Hepatocyte (in vitro differentiated cells): ENCODE results near the gene VGLL2. TPM values are rescaled to one million over a fixed set of nuclear protein-coding genes. Genes with fewer than 3 reads are reported as not detected.

Experiments
- DNase-seq: peaks from one replicate; pipeline ENCODE4 v3.0.0-alpha.2; 2016; ENCODE audit warnings: low spot score
- H2AFZ ChIP-seq: fragments of 200-600 bp; sonication (generic); 2 replicates; pipeline ENCODE4 v1.6.0; 2016; ENCODE audit warnings: antibody characterized with exemption, mild to moderate bottlenecking
- H3K27ac ChIP-seq: fragments of 200-600 bp; sonication (generic); 2 replicates; pipeline ENCODE4 v1.5.1; 2016; ENCODE audit warnings: mild to moderate bottlenecking
- H3K27me3 ChIP-seq: fragments of 200-600 bp; sonication (generic); 2 replicates; pipeline ENCODE4 v1.6.1; 2016
- H3K36me3 ChIP-seq: fragments of 200-600 bp; sonication (generic); replicated peaks from 2 replicates; pipeline ENCODE4 v1.5.1; 2016; ENCODE audit warnings: low read depth; ENCODE audit not compliant: insufficient read depth
- H3K4me1 ChIP-seq: fragments of 200-600 bp; sonication (generic); 2 replicates; pipeline ENCODE4 v1.5.1; 2016; ENCODE audit warnings: mild to moderate bottlenecking, moderate library complexity; ENCODE audit not compliant: insufficient read depth
- H3K4me2 ChIP-seq: fragments of 200-600 bp; sonication (generic); 2 replicates; pipeline ENCODE4 v1.6.0; 2016
- H3K4me3 ChIP-seq: fragments of 200-600 bp; sonication (generic); 2 replicates; pipeline ENCODE4 v1.5.1; 2016; ENCODE audit warnings: mild to moderate bottlenecking
- H3K79me2 ChIP-seq: fragments of 200-600 bp; sonication (generic); 2 replicates; pipeline ENCODE4 v1.6.0; 2017; ENCODE audit warnings: mild to moderate bottlenecking
- H3K9me2 ChIP-seq: fragments of 200-600 bp; sonication (generic); replicated peaks from 2 replicates; pipeline ENCODE4 v1.6.0; 2017; ENCODE audit warnings: mild to moderate bottlenecking; ENCODE audit not compliant: insufficient read depth
- H3K9me3 ChIP-seq: fragments of 200-600 bp; sonication (generic); 2 replicates; pipeline ENCODE4 v1.5.1; 2016; ENCODE audit warnings: low read depth, mild to moderate bottlenecking
- H4K20me1 ChIP-seq: fragments of 200-600 bp; sonication (generic); 2 replicates; pipeline ENCODE4 v1.6.0; 2016; ENCODE audit warnings: mild to moderate bottlenecking; ENCODE audit not compliant: insufficient read depth, poor library complexity, severe bottlenecking
- CTCF ChIP-seq: fragments of 200-600 bp; sonication (generic); IDR thresholded peaks from 2 replicates; pipeline ENCODE4 v1.5.1; 2016; ENCODE audit warnings: antibody characterized with exemption, mild to moderate bottlenecking; ENCODE audit not compliant: poor library complexity
- EZH2 ChIP-seq: fragments of 200-600 bp; sonication (generic); IDR thresholded peaks from 2 replicates; pipeline ENCODE4 v1.6.1; 2016; ENCODE audit warnings: antibody characterized with exemption, mild to moderate bottlenecking, borderline replicate concordance
- EZH2phosphoT487 ChIP-seq: fragments of 200-600 bp; sonication (generic); IDR thresholded peaks from one replicate; pipeline ENCODE4 v1.6.1; 2018; ENCODE audit warnings: antibody characterized with exemption, mild to moderate bottlenecking, low read depth, moderate library complexity; ENCODE audit not compliant: unreplicated experiment, severe bottlenecking
- WGBS: methylation state at CpG from one replicate; pipeline ENCODE4 v1.1.6; 2016; ENCODE audit warnings: low lambda C conversion rate; ENCODE audit errors: missing lambda C conversion rate; 5-methylcytosine and 5-hydroxymethylcytosine counted together
- polyA plus RNA-seq: library from polyadenylated mRNA; unstranded; fragments of >200 nt; fragmentation: Nextera tagmentation; extraction: Ambion mirVana; gene quantifications from 2 replicates; pipeline ENCODE4 v1.2.1, GENCODE V29; 2016
- total RNA-seq: library from RNA; depleted of rRNA; stranded (reverse); fragments of >200 nt; gene quantifications from 2 replicates; pipeline ENCODE4 v1.2.3, GENCODE V29; 2014

Gene VGLL2
- total and polyA plus RNA-seq, 2 experiments from 2014 or later, result not detected

GRCh38 chr6:117272891-117273290 lies 7.5 kb downstream of the VGLL2 start:
- H3K36me3 ChIP-seq, result no peaks in the 10 kb centered on the region
- no peak for DNase-seq

GRCh38 chr6:117275205-117275604 lies 9.8 kb downstream of the VGLL2 start:
- WGBS, result 90% methylated on average over 9 of the region's 9 CpGs

More at GRCh38 chr6:117272891-117273290, 7.5 kb downstream of the VGLL2 start:
- H3K9me3 ChIP-seq, result no peaks in the 10 kb centered on the region
- H3K4me1 ChIP-seq, result no peaks in the 10 kb centered on the region
- no peaks in the 10 kb centered on the region for H3K9me2 ChIP-seq
- no peak overlapping the region for H3K4me3 ChIP-seq
- WGBS, result 79% methylated on average over 1 of the region's 1 CpG
- peaks cover 93% of the 10 kb centered on the region for H3K27me3 ChIP-seq
- H2AFZ ChIP-seq, result no peak overlapping the region
- no peak overlapping the region for H3K27ac ChIP-seq
- H3K79me2 ChIP-seq, result no peaks in the 10 kb centered on the region
- H4K20me1 ChIP-seq, result no peaks in the 10 kb centered on the region
- no peak overlapping the region for H3K4me2 ChIP-seq
- TF ChIP-seq EZH2, result no peak
- TF ChIP-seq CTCF, result no peak
- no peak for TF ChIP-seq EZH2phosphoT487

GRCh38 chr6:117275711-117276110 lies 10.4 kb downstream of the VGLL2 start:
- Histone ChIP-seq H3K79me2 (no peaks in the 10 kb centered on the region), H4K20me1 (no peaks in the 10 kb centered on the region), H3K4me2 (no peak overlapping the region), H2AFZ (no peak overlapping the region), H3K9me3 (no peaks in the 10 kb centered on the region), H3K9me2 (no peaks in the 10 kb centered on the region), H3K27me3 (peaks cover 77% of the 10 kb centered on the region), H3K27ac (no peak overlapping the region), H3K4me1 (no peaks in the 10 kb centered on the region), H3K36me3 (no peaks in the 10 kb centered on the region), H3K4me3 (no peak overlapping the region)
- WGBS, result 71% methylated on average over 5 of the region's 5 CpGs
- no peak for TF ChIP-seq EZH2phosphoT487
- TF ChIP-seq CTCF, result no peak
- no peak for TF ChIP-seq EZH2
- DNase-seq, result no peak

More at GRCh38 chr6:117275205-117275604, 9.8 kb downstream of the VGLL2 start:
- Histone ChIP-seq H3K9me3 (no peaks in the 10 kb centered on the region), H4K20me1 (no peaks in the 10 kb centered on the region), H2AFZ (no peak overlapping the region), H3K36me3 (no peaks in the 10 kb centered on the region), H3K27ac (no peak overlapping the region), H3K79me2 (no peaks in the 10 kb centered on the region), H3K4me3 (no peak overlapping the region), H3K4me2 (no peak overlapping the region), H3K4me1 (no peaks in the 10 kb centered on the region), H3K27me3 (peaks cover 78% of the 10 kb centered on the region), H3K9me2 (no peaks in the 10 kb centered on the region)
- TF ChIP-seq EZH2 (no peak), EZH2phosphoT487 (no peak), CTCF (no peak)
- DNase-seq, result no peak

GRCh38 chr6:117276778-117277316 lies 11.5 kb downstream of the VGLL2 start:
- H2AFZ ChIP-seq, result no peak overlapping the region
- no peaks in the 10 kb centered on the region for H3K9me3 ChIP-seq
- no peak overlapping the region for H3K27ac ChIP-seq
- no peaks in the 10 kb centered on the region for H3K79me2 ChIP-seq
- TF ChIP-seq CTCF, result no peak
- TF ChIP-seq EZH2, result no peak
- TF ChIP-seq EZH2phosphoT487, result no peak
- peaks cover 68% of the 10 kb centered on the region for H3K27me3 ChIP-seq
- H3K4me2 ChIP-seq, result no peak overlapping the region
- H4K20me1 ChIP-seq, result no peaks in the 10 kb centered on the region
- no peak overlapping the region for H3K4me3 ChIP-seq
- H3K4me1 ChIP-seq, result no peaks in the 10 kb centered on the region
- no peaks in the 10 kb centered on the region for H3K9me2 ChIP-seq
- 91% methylated on average over 10 of the region's 10 CpGs for WGBS
- no peaks in the 10 kb centered on the region for H3K36me3 ChIP-seq
- no peak for DNase-seq
